IMR-90 (cell line): ENCODE measurements around the gene HECW1. TPM values are rescaled to one million over a fixed set of nuclear protein-coding genes. Genes with fewer than 3 reads are reported as not detected.

Experiments used
- ATAC-seq: fragments of 200-7000 bp; cut with Tn5 transposase; 2 replicates; pipeline ENCODE4 v1.9.1; 2020; ENCODE audit warnings: low read depth, mild to moderate bottlenecking, moderate library complexity
- BruUV-seq: library from RNA; stranded (reverse); fragments of 400-500 nt; replicated peaks from 2 replicates; lab custom pipeline; 2021; lab: Mats Ljungman, UMichigan
- CTCF ChIA-PET: fragments of 300-600 bp; formaldehyde crosslinking; extraction: SDS; loops from one replicate; lab custom pipeline; 2021; ENCODE audit warnings: antibody characterized with exemption; lab: Yijun Ruan, JAX
- POLR2A ChIA-PET: fragments of 300-600 bp; sonication (Branson Sonifier 250); formaldehyde crosslinking; loops from one replicate; lab custom pipeline; 2022; ENCODE audit warnings: antibody characterized with exemption; ENCODE audit not compliant: unreplicated experiment; lab: Charles Lee
- DNase-seq: peaks from one replicate; pipeline ENCODE4 v3.0.0; 2013
- H2AFZ ChIP-seq: replicated peaks from 2 replicates; pipeline ENCODE3; 2013; ENCODE audit warnings: low read length, mild to moderate bottlenecking; ENCODE audit not compliant: poor library complexity
- H2AK5ac ChIP-seq: 2 replicates; pipeline ENCODE4 v1.6.1; 2013; ENCODE audit warnings: low read depth, low read length, inconsistent platforms
- H2AK9ac ChIP-seq: replicated peaks from 2 replicates; pipeline ENCODE3; 2013; ENCODE audit warnings: mild to moderate bottlenecking, low read depth, low read length, moderate library complexity; ENCODE audit not compliant: poor library complexity
- H2BK120ac ChIP-seq: 2 replicates; pipeline ENCODE4 v1.6.1; 2013; ENCODE audit warnings: low read depth, low read length, inconsistent platforms
- H2BK15ac ChIP-seq: 3 replicates; pipeline ENCODE4 v1.6.1; 2013; ENCODE audit warnings: low read depth, low read length, inconsistent platforms
- H2BK20ac ChIP-seq: 2 replicates; pipeline ENCODE4 v1.6.1; 2013; ENCODE audit warnings: low read depth, mild to moderate bottlenecking, inconsistent platforms, low read length, moderate library complexity
- H2BK5ac ChIP-seq: 2 replicates; pipeline ENCODE4 v1.6.1; 2013; ENCODE audit warnings: mild to moderate bottlenecking, low read depth, low read length, inconsistent platforms; ENCODE audit not compliant: poor library complexity, severe bottlenecking
- H3K14ac ChIP-seq: replicated peaks from 2 replicates; pipeline ENCODE4 v1.6.1; 2013; ENCODE audit warnings: low read depth, low read length, inconsistent platforms
- H3K18ac ChIP-seq: 2 replicates; pipeline ENCODE4 v1.6.1; 2013; ENCODE audit warnings: low read depth, low read length, control low read depth
- H3K23ac ChIP-seq: 2 replicates; pipeline ENCODE4 v1.6.1; 2013; ENCODE audit warnings: low read depth, low read length, inconsistent platforms
- H3K27ac ChIP-seq: 2 replicates; pipeline ENCODE4 v1.5.1; 2013; ENCODE audit warnings: mild to moderate bottlenecking, control low read depth, low read length; ENCODE audit not compliant: insufficient read depth
- H3K27me3 ChIP-seq: 2 replicates; pipeline ENCODE4 v1.6.1; 2013; ENCODE audit warnings: low read length; ENCODE audit not compliant: control insufficient read depth, insufficient read depth
- H3K36me3 ChIP-seq: 2 replicates; pipeline ENCODE4 v1.6.1; 2013; ENCODE audit warnings: low read length, mixed read lengths; ENCODE audit not compliant: control insufficient read depth, insufficient read depth
- H3K4ac ChIP-seq: 2 replicates; pipeline ENCODE4 v1.6.1; 2013; ENCODE audit warnings: low read depth, low read length, inconsistent platforms
- H3K4me1 ChIP-seq: 2 replicates; pipeline ENCODE4 v1.6.1; 2013; ENCODE audit warnings: low read length, mixed read lengths; ENCODE audit not compliant: control insufficient read depth, insufficient read depth
- H3K4me2 ChIP-seq: 2 replicates; pipeline ENCODE4 v1.6.1; 2013; ENCODE audit warnings: low read depth, mild to moderate bottlenecking, control low read depth, low read length, moderate library complexity
- H3K4me3 ChIP-seq: 2 replicates; pipeline ENCODE4 v1.5.1; 2013; ENCODE audit warnings: low read depth, mild to moderate bottlenecking, control low read depth, low read length, moderate library complexity; ENCODE audit not compliant: insufficient read depth
- H3K56ac ChIP-seq: 2 replicates; pipeline ENCODE4 v1.6.1; 2013; ENCODE audit warnings: low read length, inconsistent platforms; ENCODE audit not compliant: insufficient read depth; ENCODE audit errors: extremely low read depth
- H3K79me1 ChIP-seq, 2 experiments: 2 replicates each; pipeline ENCODE4 v1.6.1; 2013; ENCODE audit warnings: low read length in 2 of 2, inconsistent platforms in 1 of 2, low read depth in 1 of 2
- H3K9ac ChIP-seq: 2 replicates; pipeline ENCODE4 v1.6.1; 2013; ENCODE audit warnings: low read depth, low read length, control low read depth
- H3K9me1 ChIP-seq: 2 replicates; pipeline ENCODE4 v1.6.1; 2013; ENCODE audit warnings: low read length, inconsistent platforms; ENCODE audit not compliant: insufficient read depth
- H3K9me3 ChIP-seq: 2 replicates; pipeline ENCODE4 v1.6.1; 2013; ENCODE audit warnings: low read length; ENCODE audit not compliant: control insufficient read depth, insufficient read depth
- H4K20me1 ChIP-seq: 2 replicates; pipeline ENCODE4 v1.6.1; 2013; ENCODE audit warnings: low read length, inconsistent platforms; ENCODE audit not compliant: insufficient read depth
- H4K5ac ChIP-seq: 2 replicates; pipeline ENCODE4 v1.6.1; 2013; ENCODE audit warnings: mild to moderate bottlenecking, low read depth, low read length, control low read depth
- H4K8ac ChIP-seq, 2 experiments: 2 replicates each; pipeline ENCODE4 v1.6.1; 2013; ENCODE audit warnings: low read depth in 2 of 2, low read length in 2 of 2, control low read depth in 1 of 2, inconsistent platforms in 1 of 2
- H4K91ac ChIP-seq: 2 replicates; pipeline ENCODE4 v1.6.1; 2013; ENCODE audit warnings: low read depth, low read length, inconsistent platforms; ENCODE audit not compliant: insufficient read depth
- BHLHE40 ChIP-seq: fragments of 150-350 bp; IDR thresholded peaks from 2 replicates; pipeline ENCODE4 v1.6.1; 2016; ENCODE audit warnings: mild to moderate bottlenecking, low read depth, low read length
- CHD1 ChIP-seq: IDR thresholded peaks from 2 replicates; pipeline ENCODE4 v1.6.1; 2012; ENCODE audit warnings: low read depth, low read length, improper control_type of control experiment
- CTCF ChIP-seq: conservative IDR thresholded peaks from 2 replicates; pipeline ENCODE4 v1.5.1; 2012; ENCODE audit warnings: mild to moderate bottlenecking, low read depth, low read length, improper control_type of control experiment
- ELK1 ChIP-seq: fragments of 150-350 bp; IDR thresholded peaks from 2 replicates; pipeline ENCODE4 v1.6.1; 2016; ENCODE audit warnings: low read depth, mild to moderate bottlenecking, low read length, moderate library complexity, borderline replicate concordance
- FOS ChIP-seq: fragments of 150-350 bp; IDR thresholded peaks from 2 replicates; pipeline ENCODE4 v1.6.1; 2016; ENCODE audit warnings: low read depth, low read length
- MAFK ChIP-seq: IDR thresholded peaks from 2 replicates; pipeline ENCODE4 v1.6.1; 2012; ENCODE audit warnings: low read depth, low read length, improper control_type of control experiment
- MAZ ChIP-seq: IDR thresholded peaks from 2 replicates; pipeline ENCODE4 v1.6.1; 2012; ENCODE audit warnings: low read depth, mild to moderate bottlenecking, low read length, improper control_type of control experiment, moderate library complexity, borderline replicate concordance
- RAD21 ChIP-seq: IDR thresholded peaks from 2 replicates; pipeline ENCODE4 v1.6.1; 2012; ENCODE audit warnings: low read length, improper control_type of control experiment
- RFX5 ChIP-seq: IDR thresholded peaks from 2 replicates; pipeline ENCODE4 v1.8.0; 2012; ENCODE audit warnings: low read depth, mild to moderate bottlenecking, low read length, moderate library complexity
- SMC3 ChIP-seq: fragments of 150-350 bp; IDR thresholded peaks from 2 replicates; pipeline ENCODE4 v1.6.1; 2016; ENCODE audit warnings: low read depth, mild to moderate bottlenecking, antibody characterized with exemption, low read length, moderate library complexity
- WGBS, 2 experiments: methylation state at CpG; one replicate each; pipeline versions ENCODE4 v1.1.5 to v1.1.7; 2013; ENCODE audit warnings: missing lambda C conversion rate in 2 of 2; ENCODE audit not compliant: insufficient read length in 1 of 2; ENCODE audit errors: extremely low coverage in 2 of 2; 5-methylcytosine and 5-hydroxymethylcytosine counted together
- dilution Hi-C: fragments of 300-500 bp; cut with HindIII; formaldehyde crosslinking; loops from one replicate; pipeline ENCODE4 v1.14.3; 2018; ENCODE audit warnings: low sequenced_read_pairs; ENCODE audit not compliant: unreplicated experiment
- in situ Hi-C: fragments of 300-500 bp; cut with MboI; formaldehyde crosslinking; loops from 3 replicates; pipeline ENCODE4 v1.14.3; 2019; ENCODE audit warnings: low sequenced_read_pairs, inconsistent platforms, mixed read lengths
- intact Hi-C: fragments of 100-400 bp; cut with micrococcal nuclease; formaldehyde crosslinking; loops from 2 replicates; pipeline ENCODE4 v1.10.0; 2022
- polyA plus RNA-seq, 3 experiments: library from polyadenylated mRNA; depleted of rRNA; stranded (reverse); fragments of >200 nt; gene quantifications; 2 replicates each; pipeline ENCODE4 v1.2.3, GENCODE V29; 2012; ENCODE audit warnings: low replicate concordance in 1 of 3
- total RNA-seq: library from RNA; depleted of rRNA; stranded (reverse); fragments of >200 nt; gene quantifications from 2 replicates; pipeline ENCODE4 v1.2.3, GENCODE V29; 2012

Gene HECW1
- total and polyA plus RNA-seq, 2 of the 4 experiments (the other 2 are of a cell fraction) = 0.56 to 1.3 TPM

- no peak for ATAC-seq
- H2AK9ac ChIP-seq = no peak overlapping the region
- no peak overlapping the region for H4K91ac ChIP-seq
- no peaks in the 10 kb centered on the region for H3K79me1 ChIP-seq
- no peaks in the 10 kb centered on the region for H3K36me3 ChIP-seq
- no peak overlapping the region for H3K9ac ChIP-seq
- H2AK5ac ChIP-seq = no peak overlapping the region
- BruUV-seq = no TSS peak
- H3K14ac ChIP-seq = no peak overlapping the region
- H3K9me3 ChIP-seq = no peaks in the 10 kb centered on the region
- no peak overlapping the region for H3K23ac ChIP-seq
- peaks cover 8% of the 10 kb centered on the region; the same call in 1 of the 2 replicates for H3K27me3 ChIP-seq
- no peaks in the 10 kb centered on the region for H3K4me1 ChIP-seq
- H4K8ac ChIP-seq = no peak overlapping the region
- no peak overlapping the region for H2AFZ ChIP-seq
- H3K4me3 ChIP-seq = no peak overlapping the region
- no peak overlapping the region for H3K4me2 ChIP-seq
- DNase-seq = no peak
- H3K4ac ChIP-seq = no peak overlapping the region
- no peak overlapping the region for H4K5ac ChIP-seq
- H3K27ac ChIP-seq = no peak overlapping the region
- ChIA-PET CTCF (interaction anchor here (0.9 kb wide), 1 partner anchor 126 kb away, joined by 3 read pairs; no protein-coding TSS in a partner anchor), POLR2A (interaction anchor here (0.7 kb wide), 1 partner anchor 12 kb away, joined by 5 read pairs; no protein-coding TSS in a partner anchor)
- H3K56ac ChIP-seq = no peak overlapping the region
- intact Hi-C loops (no loop called here), dilution Hi-C loops (loop anchor here (25.0 kb wide), 1 partner anchor 297 kb away; the partner anchor contains the start of genes MRPL32 and PSMA2), in situ Hi-C loops (no loop called here)
- H2BK5ac ChIP-seq = no peak overlapping the region
- TF ChIP-seq MAFK (no peak), MAZ (no peak), CTCF (no peak), RAD21 (no peak), FOS (no peak), ELK1 (no peak), BHLHE40 (no peak), RFX5 (no peak), SMC3 (no peak), CHD1 (no peak)
- H2BK15ac ChIP-seq = no peak overlapping the region
- no peaks in the 10 kb centered on the region for H4K20me1 ChIP-seq
- no peak overlapping the region for H2BK120ac ChIP-seq
- no peak overlapping the region for H3K18ac ChIP-seq
- 29% methylated on average over 5 of the region's 5 CpGs; no CpG with 5 or more reads in 1 of the 2 experiments for WGBS, 2 experiments
- H2BK20ac ChIP-seq = no peak overlapping the region
- H3K9me1 ChIP-seq = no peaks in the 10 kb centered on the region
These were observed 121.6 kb downstream of the HECW1 start for GRCh38 chr7:43234073-43234472.
